NAMALWA (cell line): ENCODE measurements around the gene ASPSCR1.
"Not testable (repeated sequence)": the region's sequence is repeated elsewhere in the genome, so short reads cannot be mapped to it uniquely, and the experiment has no call there.

Experiments
- DNase-seq: peaks from one replicate; pipeline ENCODE4 v3.0.0-alpha.2; 2015; ENCODE audit warnings: low spot score

Gene ASPSCR1

DNA sequence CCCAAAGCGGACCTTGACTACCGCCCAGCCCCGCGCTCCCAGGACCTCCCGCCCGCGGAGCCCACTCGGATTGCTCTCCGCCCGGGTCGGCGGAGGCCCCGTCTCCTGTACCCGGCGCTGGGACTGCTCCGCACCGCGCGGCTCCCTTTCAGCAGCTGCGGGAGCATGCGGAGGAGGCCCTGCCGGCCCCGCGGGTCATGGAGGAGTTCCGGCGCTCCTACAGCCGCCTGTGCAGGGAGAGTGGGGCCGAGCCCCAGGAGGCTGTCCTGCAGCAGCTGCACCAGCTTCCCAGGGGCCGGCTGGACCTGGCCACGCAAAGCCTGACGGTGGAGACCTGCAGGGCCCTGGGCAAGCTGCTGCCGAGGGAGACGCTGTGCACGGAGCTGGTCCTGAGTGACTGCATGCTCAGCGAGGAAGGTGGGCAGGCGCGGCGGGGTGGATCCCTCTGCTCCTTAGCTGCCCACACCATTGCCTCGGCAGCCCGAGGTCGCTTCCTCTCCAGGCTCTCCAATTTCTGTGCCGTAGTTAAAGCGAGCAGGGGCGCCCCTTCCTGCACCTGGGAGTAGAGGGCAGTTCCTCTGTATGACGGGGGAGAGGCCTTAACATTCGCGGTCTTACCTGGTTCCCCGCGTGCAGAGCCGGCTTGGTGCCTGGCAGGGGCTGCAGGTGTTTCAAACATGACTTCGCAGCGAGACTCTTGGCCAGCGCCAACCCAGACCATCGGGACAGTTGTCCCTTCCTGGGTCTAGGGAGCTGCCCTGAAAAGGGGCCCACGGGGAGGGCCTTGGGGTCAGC, 46.2 kb downstream of the ASPSCR1 start:
- DNase-seq, result peak; percentile 39

DNA sequence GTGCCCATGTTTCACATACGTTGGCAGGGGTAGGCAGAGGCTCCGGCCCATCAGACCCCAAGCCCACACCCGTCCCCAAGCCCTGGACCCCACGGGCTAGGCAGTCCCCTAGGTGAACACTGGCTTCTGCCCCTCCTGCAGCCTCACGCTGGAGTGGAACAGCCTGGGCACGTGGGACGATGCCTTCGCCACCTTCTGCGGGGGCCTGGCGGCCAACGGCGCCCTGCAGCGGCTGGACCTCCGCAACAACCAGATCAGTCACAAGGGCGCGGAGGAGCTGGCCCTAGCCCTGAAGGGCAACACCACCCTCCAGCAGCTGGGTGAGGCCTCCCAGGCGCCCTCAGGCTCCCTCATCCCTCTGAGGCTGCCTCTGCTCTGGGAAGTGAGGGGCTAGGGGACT, 47.4 kb downstream of the ASPSCR1 start:
- no peak for DNase-seq

DNA sequence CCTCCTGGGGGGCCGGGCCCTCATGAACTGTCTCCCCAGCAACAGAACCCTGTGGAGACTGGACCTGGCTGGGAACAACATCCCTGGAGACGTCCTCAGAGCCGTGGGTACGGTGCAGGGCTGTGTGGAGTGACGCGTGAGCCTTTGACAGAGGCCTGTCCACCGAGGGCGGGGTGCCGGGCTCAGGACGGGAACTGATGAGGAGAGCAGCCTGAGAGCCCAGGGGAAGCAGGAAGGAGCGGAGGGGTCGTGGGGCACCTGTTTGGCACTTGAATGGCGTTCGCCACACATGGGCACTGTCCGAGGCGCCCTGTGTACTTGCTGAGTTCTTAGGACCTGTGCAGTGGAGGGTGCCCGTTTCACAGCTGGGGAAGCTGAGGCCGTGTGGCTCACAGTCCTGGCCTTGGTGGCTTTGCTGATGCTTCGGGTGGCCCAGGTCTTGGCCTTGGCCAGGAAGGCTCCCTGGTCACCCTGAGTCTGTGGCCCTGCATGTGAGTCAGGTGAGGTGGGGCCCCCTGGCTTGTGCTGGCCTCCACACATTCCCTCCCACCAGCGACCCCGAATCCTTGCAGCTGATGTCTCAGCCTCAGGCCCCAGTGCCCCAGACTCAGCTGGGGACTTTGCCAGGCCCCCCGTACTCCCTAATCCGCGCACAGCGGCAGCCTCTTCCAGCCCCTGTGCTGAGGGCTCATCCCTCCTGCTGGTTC, 48.1 kb downstream of the ASPSCR1 start:
- DNase-seq, result no peak

DNA sequence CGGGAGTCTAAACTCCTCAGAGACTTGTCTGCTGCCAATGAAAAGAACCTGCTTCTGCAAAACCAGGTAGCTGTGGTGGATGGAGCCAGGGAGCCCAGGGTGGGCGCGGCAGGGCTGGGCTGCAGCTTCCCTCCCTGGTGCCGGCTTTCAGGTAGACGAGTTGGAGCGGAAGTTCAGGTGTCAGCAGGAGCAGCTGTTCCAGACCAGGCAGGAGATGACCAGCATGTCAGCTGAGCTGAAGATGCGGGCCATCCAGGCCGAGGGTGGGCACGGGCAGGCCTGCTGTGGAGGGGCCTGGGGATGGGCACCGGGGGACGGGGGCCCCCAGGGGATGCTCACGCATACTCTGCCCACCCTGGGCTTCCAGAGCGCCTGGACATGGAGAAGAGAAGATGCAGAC, 50.8 kb downstream of the ASPSCR1 start:
- no peak for DNase-seq

DNA sequence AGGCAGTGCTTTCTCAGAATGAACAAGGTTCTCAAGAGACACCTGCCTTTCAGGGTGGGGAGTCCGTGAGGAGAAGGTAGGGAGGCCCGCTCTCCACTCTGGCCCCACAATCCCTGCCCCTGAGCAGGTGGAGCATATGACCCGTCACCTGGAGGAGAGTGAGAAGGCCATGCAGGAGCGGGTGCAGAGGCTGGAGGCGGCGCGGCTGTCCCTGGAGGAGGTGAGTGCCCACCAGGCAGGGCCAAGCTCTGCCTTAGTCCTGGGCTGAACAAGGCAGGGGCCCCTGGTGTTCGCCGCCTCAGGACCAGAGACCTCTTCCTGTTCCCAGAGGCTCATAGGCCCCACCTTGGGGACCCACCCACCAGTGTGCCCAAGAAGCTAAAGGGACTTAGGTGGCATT, 51.5 kb downstream of the ASPSCR1 start:
- DNase-seq, result no peak

DNA sequence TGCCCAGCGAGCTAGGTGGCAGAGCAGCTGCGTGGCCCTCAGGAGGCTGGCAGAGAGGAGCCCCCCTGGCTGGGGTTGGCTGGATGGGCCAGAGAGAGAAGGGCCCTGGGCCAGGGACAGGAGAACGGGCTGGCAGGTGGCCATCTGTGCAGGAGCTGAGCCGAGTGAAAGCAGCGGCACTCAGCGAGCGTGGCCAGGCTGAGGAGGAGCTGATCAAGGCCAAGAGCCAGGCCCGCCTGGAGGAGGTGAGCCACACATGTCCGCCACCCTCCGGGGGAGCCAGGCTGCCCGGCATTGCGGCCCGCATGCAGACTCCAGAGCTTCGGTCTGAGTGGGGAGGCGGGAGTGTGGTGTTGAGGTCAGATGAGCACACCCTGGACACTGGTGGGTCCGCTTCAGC, 52.0 kb downstream of the ASPSCR1 start:
- no peak for DNase-seq

DNA sequence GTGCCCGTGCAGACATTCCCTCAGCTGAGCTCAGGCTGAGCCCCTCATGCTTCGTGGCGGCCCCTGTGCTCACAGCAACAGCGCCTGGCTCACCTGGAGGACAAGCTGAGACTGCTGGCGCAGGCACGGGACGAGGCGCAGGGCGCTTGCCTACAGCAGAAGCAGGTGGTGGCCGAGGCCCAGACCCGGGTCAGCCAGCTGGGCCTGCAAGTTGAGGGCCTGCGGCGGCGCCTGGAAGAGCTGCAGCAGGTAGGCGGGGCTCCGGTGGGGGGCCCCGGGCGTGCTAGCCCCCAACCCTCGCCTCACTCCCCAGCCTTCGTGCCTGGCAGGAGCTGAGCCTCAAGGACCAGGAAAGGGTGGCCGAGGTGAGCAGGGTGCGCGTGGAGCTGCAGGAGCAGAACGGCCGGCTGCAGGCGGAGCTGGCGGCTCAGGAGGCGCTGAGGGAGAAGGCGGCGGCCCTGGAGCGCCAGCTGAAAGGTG, 52.6 kb downstream of the ASPSCR1 start:
- no peak for DNase-seq

DNA sequence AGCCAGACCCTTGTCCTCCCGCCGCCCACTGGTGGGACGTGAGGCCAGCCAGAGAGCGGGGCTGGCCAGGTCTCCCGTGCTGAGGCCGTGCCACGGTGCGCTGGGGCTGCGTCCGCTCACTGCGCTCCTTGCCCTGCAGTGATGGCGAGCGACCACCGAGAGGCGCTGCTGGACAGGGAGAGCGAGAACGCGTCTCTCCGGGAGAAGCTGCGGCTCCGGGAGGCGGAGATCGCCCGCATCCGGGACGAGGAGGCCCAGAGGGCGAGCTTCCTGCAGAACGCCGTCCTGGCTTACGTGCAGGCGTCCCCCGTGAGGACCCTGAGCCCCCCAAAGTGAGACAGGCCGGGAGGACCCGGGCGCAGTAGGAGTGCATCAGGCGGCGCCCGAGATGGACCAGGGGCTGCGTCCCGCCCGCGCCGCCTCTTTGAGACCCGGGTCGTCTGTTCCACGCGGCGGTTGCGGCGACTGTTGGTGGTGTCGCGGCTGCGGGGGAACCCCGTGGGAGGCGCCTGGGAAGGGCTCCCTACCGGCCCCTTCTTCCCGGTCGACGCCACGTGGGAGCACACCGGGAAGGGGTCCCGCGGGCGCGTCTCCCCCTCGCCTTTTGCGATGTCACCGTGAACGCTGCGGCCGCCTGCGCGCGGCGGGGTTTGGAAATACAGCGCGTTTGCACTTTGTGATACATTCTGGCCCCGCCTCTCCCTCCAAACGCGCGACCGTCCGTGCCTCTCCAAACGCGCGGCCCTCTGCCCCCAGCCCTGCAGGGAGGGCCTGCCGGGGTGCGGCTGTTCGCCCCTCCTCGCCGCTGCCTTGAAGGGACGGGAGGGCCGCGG, 53.3 kb downstream of the ASPSCR1 start:
- DNase-seq, result peak; percentile 80

DNA sequence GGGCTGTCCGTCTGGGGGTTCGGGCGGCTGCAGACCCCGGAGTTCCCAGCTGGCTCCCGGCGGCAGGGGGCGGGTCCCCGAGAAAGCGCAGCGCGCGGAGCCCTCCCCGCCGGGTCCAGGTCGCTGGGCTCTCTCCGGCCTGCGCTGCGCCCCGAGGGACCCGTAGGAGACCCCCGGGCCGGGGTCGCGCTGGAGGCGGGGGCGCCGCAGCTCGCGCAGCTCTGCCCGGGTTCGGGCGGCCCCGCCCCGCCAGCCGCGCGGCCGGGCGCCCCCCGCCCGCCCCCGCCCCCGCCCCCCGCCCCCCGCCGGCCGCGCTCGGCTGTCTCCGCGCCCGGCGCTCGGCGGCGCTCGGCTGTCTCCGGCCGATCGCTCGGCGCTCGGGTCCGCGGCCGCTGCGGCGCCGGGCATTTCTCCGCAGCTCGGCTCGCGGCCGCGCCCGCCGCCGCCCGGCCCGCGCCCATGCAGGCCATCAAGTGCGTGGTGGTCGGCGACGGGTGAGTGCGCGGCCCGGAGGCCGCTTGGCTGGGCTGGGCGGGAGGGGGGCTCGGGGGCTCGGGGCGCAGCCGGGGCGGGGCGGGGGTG, 54.0 kb downstream of the ASPSCR1 start, which contains the start of gene RAC3:
Gene RAC3, plus strand, starts transcription at position 376 of the 582 bp plus-strand sequence. Its CDS starts 84 bp downstream, at position 460.
- DNase-seq, result no peak

DNA sequence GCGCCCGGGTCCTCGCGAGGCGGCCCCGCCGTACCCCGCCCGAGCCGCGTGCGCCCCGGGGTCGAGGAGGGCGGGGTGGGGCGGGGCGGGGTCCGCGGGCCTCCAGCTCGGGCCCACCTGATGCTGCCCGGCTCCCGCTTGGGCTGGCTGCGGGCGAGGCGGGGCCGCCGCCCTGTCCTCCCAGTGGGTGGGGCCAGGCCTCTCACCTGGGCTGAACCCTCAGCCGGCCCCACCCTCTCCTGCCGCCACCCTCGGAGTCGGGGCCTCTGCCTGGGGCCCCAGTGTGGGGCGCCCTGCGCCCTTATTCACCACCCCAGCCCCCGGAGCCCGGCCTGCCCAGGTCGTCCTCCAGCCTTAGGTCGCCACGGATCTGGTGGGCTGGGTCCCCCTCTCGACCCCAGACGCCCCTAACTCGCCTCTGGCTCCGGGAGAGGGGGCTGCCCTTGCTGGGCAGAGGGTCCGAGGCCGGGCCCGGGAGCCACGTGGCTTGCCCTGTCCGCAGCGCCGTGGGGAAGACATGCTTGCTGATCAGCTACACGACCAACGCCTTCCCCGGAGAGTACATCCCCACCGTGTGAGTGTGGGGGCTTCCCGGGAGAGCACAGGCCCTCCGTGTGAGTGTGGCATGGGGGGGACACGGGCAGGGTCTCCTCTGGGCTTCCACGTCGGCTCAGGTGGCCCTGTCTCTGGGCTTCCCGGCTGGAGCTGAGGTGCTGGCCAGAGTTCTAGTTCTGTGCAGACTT, 54.6 kb downstream of the ASPSCR1 start:
- peak; percentile 49 for DNase-seq

DNA sequence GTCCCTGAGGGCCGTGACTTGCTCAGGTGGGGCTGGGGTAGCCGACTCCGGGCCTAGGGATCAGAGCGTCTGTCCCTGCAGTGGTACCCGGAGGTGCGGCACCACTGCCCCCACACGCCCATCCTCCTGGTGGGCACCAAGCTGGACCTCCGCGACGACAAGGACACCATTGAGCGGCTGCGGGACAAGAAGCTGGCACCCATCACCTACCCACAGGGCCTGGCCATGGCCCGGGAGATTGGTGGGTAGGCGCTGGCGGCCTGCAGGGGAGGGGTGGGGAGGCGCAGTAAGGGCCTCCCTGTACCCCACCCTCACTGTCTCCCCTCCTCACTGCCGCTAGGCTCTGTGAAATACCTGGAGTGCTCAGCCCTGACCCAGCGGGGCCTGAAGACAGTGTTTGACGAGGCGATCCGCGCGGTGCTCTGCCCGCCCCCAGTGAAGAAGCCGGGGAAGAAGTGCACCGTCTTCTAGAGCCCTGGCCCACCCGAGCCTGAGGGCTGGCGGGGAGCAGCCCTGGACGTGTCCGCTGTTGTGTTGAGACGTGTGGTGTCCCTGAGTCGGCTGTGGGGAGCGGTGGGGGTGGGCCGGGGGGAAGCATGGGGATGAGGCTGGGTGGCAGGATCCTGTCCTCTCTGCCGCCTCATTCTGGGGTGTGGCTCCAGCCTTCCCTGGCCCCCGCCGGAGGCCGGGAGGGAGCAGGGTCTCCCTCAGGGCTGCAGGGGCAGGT, 56.1 kb downstream of the ASPSCR1 start:
- no peak for DNase-seq

DNA sequence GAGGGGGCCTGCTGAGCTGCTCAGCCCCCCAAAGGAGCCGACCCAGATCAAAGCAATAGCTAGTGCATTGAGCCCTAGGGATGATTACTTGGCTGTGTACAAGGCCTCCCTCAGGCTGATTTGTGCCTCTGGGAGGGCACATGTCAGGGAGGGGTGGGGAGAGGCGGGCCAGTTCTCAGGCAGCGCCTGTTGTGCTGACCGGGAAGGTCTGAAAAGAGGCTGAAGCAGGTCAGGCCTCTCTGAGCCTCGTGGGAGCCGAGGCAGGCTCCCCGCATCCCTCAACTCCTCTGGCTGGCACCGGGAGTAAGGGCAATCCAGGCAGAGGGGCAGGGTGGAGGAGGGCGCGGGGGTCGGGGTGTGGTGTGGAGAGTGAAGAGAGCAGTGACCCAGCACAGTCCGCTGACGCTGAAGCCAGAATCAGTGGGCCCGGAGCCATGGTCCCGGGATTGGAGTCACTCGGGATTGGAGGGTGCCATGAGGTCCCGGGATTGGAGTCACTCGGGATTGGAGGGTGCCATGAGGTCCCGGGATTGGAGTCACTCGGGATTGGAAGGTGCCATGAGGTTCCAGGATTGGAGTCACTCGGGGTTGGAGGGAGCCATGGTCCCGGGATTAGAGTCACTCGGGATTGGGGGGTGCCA, 57.1 kb downstream of the ASPSCR1 start:
- no peak for DNase-seq

DNA sequence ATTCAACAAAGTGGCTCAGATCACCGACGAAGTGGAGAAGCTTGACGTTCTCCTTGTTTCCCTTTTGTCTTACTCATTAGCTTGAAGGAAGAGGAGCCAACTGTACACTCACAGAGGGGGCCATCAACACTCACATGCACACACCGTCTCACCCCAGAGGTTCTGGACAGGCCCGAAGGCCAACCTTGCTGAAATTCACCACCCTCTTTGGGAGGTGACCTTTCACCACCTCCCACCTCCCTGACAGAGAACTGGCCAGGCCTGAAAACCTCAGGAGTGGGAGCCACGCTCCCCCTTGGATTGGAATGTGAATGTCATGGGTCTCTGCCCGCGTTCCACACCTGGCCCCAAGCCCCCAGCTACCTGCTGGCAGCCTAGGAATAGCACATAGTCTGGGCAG, 58.1 kb downstream of the ASPSCR1 start:
- no peak for DNase-seq

DNA sequence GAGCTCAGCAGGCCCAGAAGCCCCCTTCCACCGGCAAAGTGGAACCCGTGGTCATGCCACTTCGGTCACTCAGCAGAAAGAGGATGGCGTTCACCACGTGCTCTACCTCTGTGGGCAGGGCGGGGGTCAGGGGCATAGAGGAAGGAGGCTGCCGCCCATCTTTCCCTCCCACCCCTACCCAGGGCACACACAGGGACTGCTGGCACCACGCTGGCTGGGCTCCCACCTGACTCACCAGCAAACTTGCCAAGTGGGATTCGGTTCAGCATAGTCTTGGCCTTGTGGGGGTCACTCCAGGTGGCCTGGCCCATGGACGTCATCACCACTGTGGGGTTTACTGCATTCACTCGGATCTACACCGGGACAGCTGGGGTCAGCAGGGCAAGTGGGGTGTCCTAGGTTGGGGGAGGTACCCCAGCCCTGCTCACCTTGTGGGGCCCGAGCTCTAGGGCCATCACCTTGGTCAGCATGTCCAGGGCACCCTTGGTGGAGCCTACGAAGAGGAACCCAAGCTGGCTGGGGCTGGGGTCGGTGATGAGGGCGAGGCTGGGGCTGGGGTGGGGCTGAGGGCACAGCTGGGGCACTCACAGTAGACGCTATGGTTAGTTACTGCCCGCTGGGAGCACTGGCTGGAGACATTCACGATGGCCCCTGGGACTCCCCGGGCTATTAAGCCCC, 58.7 kb downstream of the ASPSCR1 start:
- no peak for DNase-seq

DNA sequence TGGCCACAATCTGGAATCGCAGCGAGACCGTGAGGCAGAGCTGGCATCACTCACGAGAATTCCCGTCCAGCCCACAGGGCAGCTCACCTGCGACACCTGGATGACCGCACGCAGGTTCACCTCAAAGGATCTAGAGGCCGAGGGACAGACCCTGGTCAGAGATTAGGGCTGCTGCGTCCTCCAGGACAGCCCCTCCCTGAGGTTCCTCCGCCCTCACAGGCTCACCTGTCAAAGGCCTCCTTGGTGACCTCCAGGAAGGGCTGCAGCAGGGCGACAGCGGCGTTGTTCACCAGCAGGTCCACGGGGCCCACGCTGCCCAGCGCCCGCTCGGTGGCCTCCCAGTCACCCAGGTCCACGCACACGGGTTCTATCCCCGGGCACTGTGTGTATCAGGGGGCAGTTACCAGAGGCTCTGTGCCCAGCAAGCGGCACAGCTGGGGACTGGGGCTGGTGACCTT, 59.2 kb downstream of the ASPSCR1 start:
- no peak for DNase-seq

DNA sequence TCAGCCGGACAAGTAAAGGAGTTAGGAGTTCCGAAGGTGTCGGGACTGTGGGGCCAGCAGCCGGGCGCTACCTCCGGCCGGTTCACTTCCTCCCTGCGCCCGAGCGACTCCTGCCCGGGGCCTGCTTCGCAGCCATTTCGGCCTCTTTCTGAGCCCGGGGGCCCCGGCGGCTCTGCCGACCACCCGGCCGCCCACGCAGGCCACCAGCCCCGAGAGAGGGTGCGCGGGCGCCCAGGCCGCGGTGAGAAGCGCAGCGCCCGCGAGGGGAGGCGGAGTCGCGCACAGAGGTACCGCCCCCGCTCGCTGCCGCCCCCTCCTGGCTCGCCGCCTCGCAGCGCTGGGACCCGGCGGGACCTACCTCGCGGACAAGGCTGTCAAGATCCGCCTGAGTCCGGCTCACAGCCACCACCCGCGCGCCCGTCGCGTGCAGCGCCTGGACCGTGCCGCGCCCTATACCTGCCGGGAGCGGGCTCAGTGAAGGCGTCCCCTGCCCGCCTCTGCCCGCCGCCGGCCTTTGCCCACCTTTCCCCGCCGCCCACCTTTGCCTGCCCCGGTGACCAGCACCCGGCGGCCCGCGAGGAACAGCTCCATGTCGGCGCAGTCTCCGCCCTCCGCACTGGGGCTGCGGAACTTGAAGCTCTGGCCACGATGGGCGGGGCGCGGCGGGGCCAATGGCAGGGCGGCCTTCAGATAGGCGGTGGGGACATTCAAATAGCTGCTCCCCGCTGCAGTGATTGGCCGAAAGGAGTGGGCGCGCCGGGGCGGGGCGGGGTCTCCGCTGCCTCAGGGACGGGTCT, 59.9 kb downstream of the ASPSCR1 start, which contains the start of gene DCXR:
Gene DCXR, minus strand, starts transcription at position 606 of the 797 bp plus-strand sequence. Its CDS starts 15 bp downstream, at position 591.
- peak; percentile 97 for DNase-seq

DNA sequence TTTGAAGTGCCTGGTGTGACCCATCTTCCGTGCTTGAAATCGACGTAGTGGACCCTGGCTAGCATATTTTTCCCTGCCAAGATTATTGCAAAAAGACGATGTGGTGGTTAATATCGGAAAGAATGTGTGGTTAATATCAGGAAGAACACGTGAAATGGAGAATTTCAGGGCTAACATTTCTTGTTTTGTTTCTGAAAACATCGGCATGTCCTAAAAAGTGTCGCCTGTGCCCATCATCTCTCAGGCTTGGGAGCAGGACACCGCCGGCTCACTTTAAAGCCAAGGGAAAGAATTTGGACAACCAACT, 60.4 kb downstream of the ASPSCR1 start:
- DNase-seq, result no peak

DNA sequence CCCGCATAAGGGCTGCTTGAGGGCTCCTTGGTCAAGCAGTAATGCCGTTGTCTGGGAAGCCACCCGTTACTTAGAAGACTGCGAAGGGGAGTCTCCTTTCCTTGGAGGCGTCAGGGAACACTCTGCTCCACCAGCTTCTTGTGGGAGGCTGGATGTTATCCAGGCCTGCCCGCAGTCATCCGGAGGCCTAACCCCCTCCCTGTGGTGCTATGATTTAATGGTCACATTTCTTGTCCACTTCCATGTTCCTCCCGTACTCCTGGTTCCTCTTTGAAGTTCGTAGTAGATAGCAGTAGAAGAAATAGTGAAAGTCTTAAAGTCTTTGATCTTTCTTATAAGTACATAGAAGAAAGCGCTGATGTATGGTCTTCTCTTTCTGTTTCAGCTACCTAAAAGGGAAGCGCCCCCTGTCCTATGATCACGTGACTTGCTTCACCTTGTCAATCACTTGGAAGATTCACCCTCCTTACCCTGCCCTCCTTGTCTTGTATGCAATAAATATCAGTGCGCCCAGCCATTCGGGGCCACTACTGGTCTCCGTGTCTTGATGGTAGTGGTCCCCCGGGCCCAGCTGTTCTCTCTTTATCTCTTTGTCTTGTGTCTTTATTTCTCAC, 61.5 kb downstream of the ASPSCR1 start:
- not testable (repeated sequence) for DNase-seq
